Ishikawa (cell line): ENCODE results near the gene FBP1.

Experiments used
- CEBPB ChIP-seq: IDR thresholded peaks from 2 replicates; pipeline ENCODE4 v1.6.1; 2012
- CREB1 ChIP-seq: IDR thresholded peaks from 2 replicates; pipeline ENCODE4 v1.6.1; 2012; ENCODE audit warnings: low read depth
- EGR1 ChIP-seq: IDR thresholded peaks from 2 replicates; pipeline ENCODE4 v1.6.1; 2012
- EP300 ChIP-seq: IDR thresholded peaks from 2 replicates; pipeline ENCODE4 v1.6.1; 2012; ENCODE audit warnings: borderline replicate concordance
- FOXM1 ChIP-seq: IDR thresholded peaks from 2 replicates; pipeline ENCODE4 v1.6.1; 2012; ENCODE audit warnings: low read depth, borderline replicate concordance
- RAD21 ChIP-seq: IDR thresholded peaks from 2 replicates; pipeline ENCODE4 v1.6.1; 2012; ENCODE audit warnings: low read depth
- TAF1 ChIP-seq: IDR thresholded peaks from 2 replicates; pipeline ENCODE4 v1.6.1; 2012; ENCODE audit warnings: low read depth, mild to moderate bottlenecking
- TCF12 ChIP-seq: IDR thresholded peaks from 2 replicates; pipeline ENCODE4 v1.6.1; 2012; ENCODE audit warnings: low read depth
- TEAD4 ChIP-seq: IDR thresholded peaks from 2 replicates; pipeline ENCODE4 v1.6.1; 2012
- USF1 ChIP-seq: IDR thresholded peaks from 2 replicates; pipeline ENCODE4 v1.6.1; 2012
- YY1 ChIP-seq: IDR thresholded peaks from 2 replicates; pipeline ENCODE4 v1.6.1; 2012; ENCODE audit warnings: low read depth
- ZBTB7A ChIP-seq: IDR thresholded peaks from 2 replicates; pipeline ENCODE4 v1.6.1; 2012; ENCODE audit warnings: low read depth
- TF ChIP-seq, protein P1 (sequence below): IDR thresholded peaks from 2 replicates; pipeline ENCODE4 v1.6.1; 2012; ENCODE audit warnings: low read depth, mild to moderate bottlenecking
- TF ChIP-seq, protein P2 (sequence below): IDR thresholded peaks from 2 replicates; pipeline ENCODE4 v1.6.1; 2012

GRCh38 chr9:94681508-94681907, 42.2 kb upstream of the FBP1 start:
- TF ChIP-seq USF1 (no peak), RAD21 (peak; percentile 93), EGR1 (no peak), FOXM1 (no peak), YY1 (no peak), EP300 (no peak), CEBPB (no peak), TEAD4 (no peak), CREB1 (no peak), TCF12 (no peak), TAF1 (no peak), ZBTB7A (no peak)
- TF ChIP-seq, protein P1, sequence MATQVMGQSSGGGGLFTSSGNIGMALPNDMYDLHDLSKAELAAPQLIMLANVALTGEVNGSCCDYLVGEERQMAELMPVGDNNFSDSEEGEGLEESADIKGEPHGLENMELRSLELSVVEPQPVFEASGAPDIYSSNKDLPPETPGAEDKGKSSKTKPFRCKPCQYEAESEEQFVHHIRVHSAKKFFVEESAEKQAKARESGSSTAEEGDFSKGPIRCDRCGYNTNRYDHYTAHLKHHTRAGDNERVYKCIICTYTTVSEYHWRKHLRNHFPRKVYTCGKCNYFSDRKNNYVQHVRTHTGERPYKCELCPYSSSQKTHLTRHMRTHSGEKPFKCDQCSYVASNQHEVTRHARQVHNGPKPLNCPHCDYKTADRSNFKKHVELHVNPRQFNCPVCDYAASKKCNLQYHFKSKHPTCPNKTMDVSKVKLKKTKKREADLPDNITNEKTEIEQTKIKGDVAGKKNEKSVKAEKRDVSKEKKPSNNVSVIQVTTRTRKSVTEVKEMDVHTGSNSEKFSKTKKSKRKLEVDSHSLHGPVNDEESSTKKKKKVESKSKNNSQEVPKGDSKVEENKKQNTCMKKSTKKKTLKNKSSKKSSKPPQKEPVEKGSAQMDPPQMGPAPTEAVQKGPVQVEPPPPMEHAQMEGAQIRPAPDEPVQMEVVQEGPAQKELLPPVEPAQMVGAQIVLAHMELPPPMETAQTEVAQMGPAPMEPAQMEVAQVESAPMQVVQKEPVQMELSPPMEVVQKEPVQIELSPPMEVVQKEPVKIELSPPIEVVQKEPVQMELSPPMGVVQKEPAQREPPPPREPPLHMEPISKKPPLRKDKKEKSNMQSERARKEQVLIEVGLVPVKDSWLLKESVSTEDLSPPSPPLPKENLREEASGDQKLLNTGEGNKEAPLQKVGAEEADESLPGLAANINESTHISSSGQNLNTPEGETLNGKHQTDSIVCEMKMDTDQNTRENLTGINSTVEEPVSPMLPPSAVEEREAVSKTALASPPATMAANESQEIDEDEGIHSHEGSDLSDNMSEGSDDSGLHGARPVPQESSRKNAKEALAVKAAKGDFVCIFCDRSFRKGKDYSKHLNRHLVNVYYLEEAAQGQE, result no peak
- TF ChIP-seq, protein P2, sequence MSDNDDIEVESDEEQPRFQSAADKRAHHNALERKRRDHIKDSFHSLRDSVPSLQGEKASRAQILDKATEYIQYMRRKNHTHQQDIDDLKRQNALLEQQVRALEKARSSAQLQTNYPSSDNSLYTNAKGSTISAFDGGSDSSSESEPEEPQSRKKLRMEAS, result no peak
